Stomach (tissue), 9 donors: ENCODE data around the gene FOXO1. TPM values are rescaled to one million over a fixed set of nuclear protein-coding genes. Genes with fewer than 3 reads are reported as not detected.

Experiments used
- DNase-seq, 2 donors: peaks; one replicate each; pipeline versions ENCODE4 v3.0.0 to v3.0.0-alpha.2; 2013 to 2019
- H3K27ac ChIP-seq, 5 donors: fragments of 200-600 bp in 4 of 5; sonication (generic) in 4 of 5; one replicate each; pipeline ENCODE4 v1.5.1; 2013 to 2019; ENCODE audit warnings: mild to moderate bottlenecking in 1 of 5, moderate library complexity in 1 of 5
- H3K27me3 ChIP-seq, 3 donors: fragments of 200-600 bp; sonication (generic); one replicate each; pipeline ENCODE4 v1.5.1; 2017 to 2019; ENCODE audit warnings: mixed run types in 1 of 3
- H3K36me3 ChIP-seq, 4 donors: fragments of 200-600 bp; sonication (generic); 1 replicate in 3 of 4; 2 replicates in 1 of 4; pipeline ENCODE4 v1.5.1; 2016 to 2019
- H3K4me1 ChIP-seq, 4 donors: fragments of 200-600 bp; sonication (generic); one replicate each; pipeline ENCODE4 v1.5.1; 2016 to 2019
- H3K4me3 ChIP-seq, 4 donors: fragments of 200-600 bp; sonication (generic) in 3 of 4; one replicate each; pipeline ENCODE4 v1.5.1; 2016 to 2019; ENCODE audit warnings: mild to moderate bottlenecking in 1 of 4
- H3K9me3 ChIP-seq, 4 donors: fragments of 200-600 bp; sonication (generic); one replicate each; pipeline ENCODE4 v1.5.1; 2016 to 2019
- EP300 ChIP-seq: sonication (generic); formaldehyde crosslinking; IDR thresholded peaks from one replicate; pipeline ENCODE4 v1.6.1; 2017; ENCODE audit warnings: antibody characterized with exemption
- POLR2A ChIP-seq, 4 donors: fragments of 450-650 bp; IDR thresholded peaks; one replicate each; pipeline ENCODE4 v1.6.1; 2016; ENCODE audit warnings: antibody characterized with exemption in 4 of 4, control low read depth in 2 of 4, mild to moderate bottlenecking in 1 of 4, moderate library complexity in 1 of 4
- POLR2AphosphoS5 ChIP-seq, 3 donors: sonication (generic); formaldehyde crosslinking; IDR thresholded peaks; one replicate each; pipeline ENCODE4 v1.6.1; 2016; ENCODE audit warnings: antibody characterized with exemption in 3 of 3
- WGBS, 5 donors: extraction: QIAGEN DNeasy Blood & Tissue Kit in 3 of 5; methylation state at CpG; one replicate each; pipeline versions ENCODE4 v1.1.5 to v1.1.7; 2013 to 2018; 5-methylcytosine and 5-hydroxymethylcytosine counted together
- intact Hi-C: fragments of 100-400 bp; cut with DNase I; formaldehyde crosslinking; loops from one replicate; pipeline ENCODE4 v1.15.1; 2023; ENCODE audit warnings: low total_unique reads
- polyA plus RNA-seq, 3 donors: library from polyadenylated mRNA; stranded (reverse); fragments of 200-250 nt; gene quantifications; one replicate each; pipeline ENCODE4 v1.2.3, GENCODE V29; 2013
- total RNA-seq, 5 donors: library from RNA; depleted of rRNA; stranded (reverse); fragments of >200 nt; gene quantifications; one replicate each; pipeline versions ENCODE4 v1.1.0 to v1.2.3, GENCODE V29; 2014 to 2016
- TF ChIP-seq, protein P1 (sequence below), 7 experiments: fragments of 450-650 bp in 4 of 7; fragments of 200-600 bp in 3 of 7; sonication (generic) in 3 of 7; IDR thresholded peaks; one replicate each; pipeline ENCODE4 v1.5.1; 2016 to 2019; ENCODE audit warnings: antibody characterized with exemption in 7 of 7, control low read depth in 2 of 7, mild to moderate bottlenecking in 1 of 7
- donor health status: healthy with polysubstance abuse.
- donor health status: Bipolar disorder and iron deficiency.
- donor health status: healthy.

The FOXO1 gene
- total and polyA plus RNA-seq, 8 donors, result 4.2 to 43.7 (median 19.6) TPM

DNA sequence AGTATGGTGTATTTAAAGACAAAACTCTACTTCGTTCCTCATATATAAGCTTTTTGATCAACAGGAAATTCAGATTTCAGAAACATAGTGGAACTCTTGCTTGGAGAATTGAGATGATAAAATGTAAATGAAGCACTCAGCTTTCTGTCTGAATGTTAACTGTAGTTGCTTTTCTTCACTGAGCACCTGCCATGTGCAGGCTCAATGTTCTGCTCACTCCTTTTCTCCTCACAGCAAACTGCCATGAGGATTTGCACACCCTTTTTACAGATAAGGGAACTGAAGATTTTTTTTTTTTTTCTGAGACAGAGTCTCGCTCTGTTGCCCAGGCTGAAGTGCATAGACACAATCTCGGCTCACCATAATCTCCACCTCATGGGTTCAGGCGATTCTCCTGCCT, 28.0 kb upstream of the FOXO1 start:
- intact Hi-C loops, result no loop called here
- Histone ChIP-seq H3K27me3 (no peaks in the 10 kb centered on the region), H3K36me3 (no peaks in the 10 kb centered on the region), H3K4me1 (no peaks in the 10 kb centered on the region), H3K27ac (no peak overlapping the region), H3K4me3 (no peak overlapping the region), H3K9me3 (no peaks in the 10 kb centered on the region)
- DNase-seq, result no peak
- WGBS, 5 donors, result 74 to 93% (median 90%) methylated on average over 4 of the region's 4 CpGs
- TF ChIP-seq POLR2AphosphoS5 (IDR thresholded peaks at IDR 0.05), result no peak
- TF ChIP-seq, protein P1, sequence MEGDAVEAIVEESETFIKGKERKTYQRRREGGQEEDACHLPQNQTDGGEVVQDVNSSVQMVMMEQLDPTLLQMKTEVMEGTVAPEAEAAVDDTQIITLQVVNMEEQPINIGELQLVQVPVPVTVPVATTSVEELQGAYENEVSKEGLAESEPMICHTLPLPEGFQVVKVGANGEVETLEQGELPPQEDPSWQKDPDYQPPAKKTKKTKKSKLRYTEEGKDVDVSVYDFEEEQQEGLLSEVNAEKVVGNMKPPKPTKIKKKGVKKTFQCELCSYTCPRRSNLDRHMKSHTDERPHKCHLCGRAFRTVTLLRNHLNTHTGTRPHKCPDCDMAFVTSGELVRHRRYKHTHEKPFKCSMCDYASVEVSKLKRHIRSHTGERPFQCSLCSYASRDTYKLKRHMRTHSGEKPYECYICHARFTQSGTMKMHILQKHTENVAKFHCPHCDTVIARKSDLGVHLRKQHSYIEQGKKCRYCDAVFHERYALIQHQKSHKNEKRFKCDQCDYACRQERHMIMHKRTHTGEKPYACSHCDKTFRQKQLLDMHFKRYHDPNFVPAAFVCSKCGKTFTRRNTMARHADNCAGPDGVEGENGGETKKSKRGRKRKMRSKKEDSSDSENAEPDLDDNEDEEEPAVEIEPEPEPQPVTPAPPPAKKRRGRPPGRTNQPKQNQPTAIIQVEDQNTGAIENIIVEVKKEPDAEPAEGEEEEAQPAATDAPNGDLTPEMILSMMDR (IDR thresholded peaks at IDR 0.05), result no peak
- no peak for TF ChIP-seq EP300
- no peak for TF ChIP-seq POLR2A (IDR thresholded peaks at IDR 0.05)

DNA sequence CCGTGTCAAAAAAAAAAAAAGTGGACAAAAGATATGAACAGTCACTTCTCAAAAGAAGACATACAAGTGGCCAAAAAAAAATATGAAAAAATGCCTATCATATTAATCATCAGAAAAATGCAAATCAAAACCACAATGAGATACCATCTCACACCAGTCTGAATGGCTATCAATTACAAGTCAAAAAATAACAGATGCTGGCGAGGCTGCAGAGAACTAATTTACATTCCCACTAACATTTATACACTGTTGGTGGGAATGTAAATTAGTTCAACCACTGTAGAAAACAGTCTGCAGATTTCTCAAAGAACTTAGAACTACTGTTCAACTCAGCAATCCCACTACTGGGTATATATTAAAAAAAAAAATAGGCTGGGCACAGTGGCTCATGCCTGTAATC, 26.5 kb upstream of the FOXO1 start:
- Histone ChIP-seq H3K27ac (no peak overlapping the region), H3K4me1 (no peaks in the 10 kb centered on the region), H3K27me3 (no peaks in the 10 kb centered on the region), H3K36me3 (no peaks in the 10 kb centered on the region), H3K9me3 (no peaks in the 10 kb centered on the region), H3K4me3 (no peak overlapping the region)
- 55 to 65% (median 58%) methylated on average over 2 of the region's 2 CpGs for WGBS, 5 donors
- intact Hi-C loops, result no loop called here
- no peak for TF ChIP-seq EP300
- TF ChIP-seq, protein P1 (IDR thresholded peaks at IDR 0.05), result no peak
- TF ChIP-seq POLR2A (IDR thresholded peaks at IDR 0.05), result no peak
- no peak for TF ChIP-seq POLR2AphosphoS5 (IDR thresholded peaks at IDR 0.05)
- DNase-seq, result no peak

DNA sequence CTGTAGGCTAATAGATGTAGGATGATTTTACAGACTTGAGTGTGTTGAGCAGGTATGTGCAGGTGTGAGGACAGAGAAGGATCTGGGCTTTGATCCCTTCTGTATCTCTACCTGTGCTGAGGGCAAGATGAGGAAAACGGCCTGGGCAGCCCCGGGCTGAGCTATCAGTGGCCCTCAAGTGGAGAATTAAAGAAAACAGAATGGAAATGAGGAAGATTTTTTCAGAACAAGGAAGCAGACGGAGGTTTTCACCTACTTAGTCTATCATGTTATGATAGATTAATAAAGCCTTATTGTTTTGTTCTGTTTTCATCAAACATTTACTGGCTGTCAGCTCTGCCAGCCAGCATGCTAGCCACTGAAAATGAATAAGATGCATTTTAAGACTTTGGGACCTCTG, 22.3 kb upstream of the FOXO1 start:
- no peaks in the 10 kb centered on the region for H3K27me3 ChIP-seq
- H3K9me3 ChIP-seq, result no peaks in the 10 kb centered on the region
- no peak overlapping the region for H3K27ac ChIP-seq
- intact Hi-C loops, result loop anchor here (10.0 kb wide), 2 partner anchors 744 to 1004 kb away; no protein-coding TSS in a partner anchor
- no peaks in the 10 kb centered on the region for H3K36me3 ChIP-seq
- WGBS, 5 donors, result 23 to 52% (median 45%) methylated on average over 3 of the region's 3 CpGs
- no peaks in the 10 kb centered on the region for H3K4me1 ChIP-seq
- TF ChIP-seq POLR2AphosphoS5 (IDR thresholded peaks at IDR 0.05), result no peak
- TF ChIP-seq POLR2A (IDR thresholded peaks at IDR 0.05), result no peak
- H3K4me3 ChIP-seq, result no peak overlapping the region
- DNase-seq, result no peak

DNA sequence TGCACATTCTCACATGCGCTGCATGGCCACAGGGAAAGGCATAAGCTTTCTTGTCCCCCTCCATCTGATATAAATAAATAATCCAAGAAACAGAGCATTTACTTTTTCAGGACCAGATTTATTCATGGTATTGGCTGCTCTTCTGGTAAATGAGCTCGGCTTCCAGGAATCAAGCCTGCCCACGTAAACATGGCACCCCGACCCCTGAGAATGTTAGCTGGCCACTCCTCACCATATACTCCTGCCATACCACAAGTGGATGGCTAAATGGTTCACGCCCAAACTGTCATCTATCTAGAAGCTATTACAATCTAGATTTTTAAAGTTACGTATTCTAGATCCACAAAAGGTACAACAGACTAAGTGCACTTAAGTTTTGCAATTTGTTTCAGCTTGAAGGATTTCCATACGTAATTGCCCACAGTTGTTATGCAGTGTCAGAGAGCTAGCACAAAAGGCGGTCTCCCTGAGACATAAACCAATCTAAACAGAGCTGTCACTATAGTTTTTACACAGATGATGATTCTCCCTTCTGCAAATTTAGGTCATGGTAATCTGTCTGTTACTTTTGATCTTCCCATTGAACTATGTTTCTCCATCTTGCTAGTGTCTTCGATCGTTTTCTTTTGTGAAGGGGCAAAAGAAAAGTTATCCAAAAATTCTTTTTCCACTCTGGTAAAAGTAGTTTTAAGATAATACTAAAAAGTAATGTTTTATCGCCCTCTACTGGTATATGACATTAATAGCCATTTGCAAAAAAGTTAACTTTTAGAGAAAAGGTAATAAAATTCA, 16.2 kb upstream of the FOXO1 start:
- H3K36me3 ChIP-seq, result no peaks in the 10 kb centered on the region
- H3K4me1 ChIP-seq, result peaks cover 0 to 21% (median 6%) of the 10 kb centered on the region in 4 donors
- TF ChIP-seq, protein P1 (IDR thresholded peaks at IDR 0.05), result peak in 5 of 7 experiments; percentile 37 to 81 (median 42)
- TF ChIP-seq POLR2A (IDR thresholded peaks at IDR 0.05), result no peak
- WGBS, 5 donors, result 45 to 54% (median 49%) methylated on average over 11 of the region's 11 CpGs
- no peak overlapping the region for H3K4me3 ChIP-seq
- intact Hi-C loops, result loop anchor here (5.0 to 10.0 kb wide), 3 partner anchors 615 to 998 kb away; no protein-coding TSS in a partner anchor
- H3K27ac ChIP-seq, result no peak overlapping the region
- no peaks in the 10 kb centered on the region for H3K27me3 ChIP-seq
- peak in 1 of 2 donors; percentile 36 for DNase-seq
- no peaks in the 10 kb centered on the region for H3K9me3 ChIP-seq
